ENCODE results near the gene TMEM72. TPM values are rescaled to one million over a fixed set of nuclear protein-coding genes. Genes with fewer than 3 reads are reported as not detected.
A peak's percentile ranks its signal among the peaks of the same experiment; 100 is the strongest.

TMEM72 gene
- total and polyA plus RNA-seq, 2 donors (not counting 1 experiment from before 2014, with no cell fraction given) = not detected

- H3K9ac ChIP-seq (ENCODE audit: low read length) = no peak overlapping the region
- TF ChIP-seq, protein P1, sequence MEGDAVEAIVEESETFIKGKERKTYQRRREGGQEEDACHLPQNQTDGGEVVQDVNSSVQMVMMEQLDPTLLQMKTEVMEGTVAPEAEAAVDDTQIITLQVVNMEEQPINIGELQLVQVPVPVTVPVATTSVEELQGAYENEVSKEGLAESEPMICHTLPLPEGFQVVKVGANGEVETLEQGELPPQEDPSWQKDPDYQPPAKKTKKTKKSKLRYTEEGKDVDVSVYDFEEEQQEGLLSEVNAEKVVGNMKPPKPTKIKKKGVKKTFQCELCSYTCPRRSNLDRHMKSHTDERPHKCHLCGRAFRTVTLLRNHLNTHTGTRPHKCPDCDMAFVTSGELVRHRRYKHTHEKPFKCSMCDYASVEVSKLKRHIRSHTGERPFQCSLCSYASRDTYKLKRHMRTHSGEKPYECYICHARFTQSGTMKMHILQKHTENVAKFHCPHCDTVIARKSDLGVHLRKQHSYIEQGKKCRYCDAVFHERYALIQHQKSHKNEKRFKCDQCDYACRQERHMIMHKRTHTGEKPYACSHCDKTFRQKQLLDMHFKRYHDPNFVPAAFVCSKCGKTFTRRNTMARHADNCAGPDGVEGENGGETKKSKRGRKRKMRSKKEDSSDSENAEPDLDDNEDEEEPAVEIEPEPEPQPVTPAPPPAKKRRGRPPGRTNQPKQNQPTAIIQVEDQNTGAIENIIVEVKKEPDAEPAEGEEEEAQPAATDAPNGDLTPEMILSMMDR (IDR thresholded peaks at IDR 0.05) = no peak
- no peak for TF ChIP-seq EZH2 (IDR thresholded peaks at IDR 0.05; ENCODE audit: borderline replicate concordance, insufficient read depth, low read depth, low read length, poor library complexity, severe bottlenecking)
- ATAC-seq (ENCODE audit: low read depth) = no peak
- peak overlapping the region; percentile 31 for H2AFZ ChIP-seq (ENCODE audit: insufficient read depth, low read depth, low read length, poor library complexity, severe bottlenecking)
- H3K4me3 Mint-ChIP-seq = no peak overlapping the region
- no peaks in the 10 kb centered on the region for H3K27me3 Mint-ChIP-seq
- 30% methylated on average over 2 of the region's 8 CpGs for WGBS (ENCODE audit: insufficient coverage)
- peaks cover 63% of the 10 kb centered on the region for H3K4me1 Mint-ChIP-seq
- intact Hi-C loops (cut with micrococcal nuclease) = loop anchor here (1.0 kb wide), 1 partner anchor 9 kb away; no protein-coding TSS in a partner anchor
- peaks cover 46 to 64% of the 10 kb centered on the region in 2 donors for H3K4me1 ChIP-seq (ENCODE audit: control insufficient read depth in 2 of 2, insufficient read depth in 2 of 2, low read length in 2 of 2)
- H3K27ac Mint-ChIP-seq = no peak overlapping the region
- H4K20me1 ChIP-seq (ENCODE audit: control insufficient read depth, insufficient read depth, low read length, poor library complexity, severe bottlenecking) = no peaks in the 10 kb centered on the region
- no peaks in the 10 kb centered on the region for H3K9me3 ChIP-seq (ENCODE audit: control extremely low read depth in 1 of 3, control insufficient read depth in 2 of 3, insufficient read depth in 1 of 3, low read length in 2 of 3)
- POLR2A ChIA-PET = no interaction called here
- H3K9me3 Mint-ChIP-seq (ENCODE audit: insufficient read depth) = no peaks in the 10 kb centered on the region
- no peak overlapping the region for H3K4me3 ChIP-seq (ENCODE audit: control extremely low read depth in 1 of 5, extremely low read depth in 1 of 5, insufficient read depth in 1 of 5, low read depth in 2 of 5, low read length in 4 of 5)
- CTCF ChIA-PET = interaction anchor here (0.7 to 4.2 kb wide), 5 partner anchors 7 to 34 kb away, joined by 3 to 24 read pairs (median 3); partner anchors contain the start of gene DEPP1
- H3K36me3 ChIP-seq (replicated peaks in 1 of 2; ENCODE audit: control extremely low read depth in 1 of 2, control insufficient read depth in 1 of 2, extremely low read depth in 1 of 2, insufficient read depth in 2 of 2, low read length in 1 of 2) = no peaks in the 10 kb centered on the region
- peak overlapping the region; percentile 14 for H3K4me2 ChIP-seq (replicated peaks; ENCODE audit: low read depth, low read length, poor library complexity, severe bottlenecking)
- H3K27ac ChIP-seq (ENCODE audit: low read length in 2 of 2) = no peak overlapping the region
- no peak for DNase-seq
- H3K79me2 ChIP-seq (ENCODE audit: control insufficient read depth, insufficient read depth, low read length) = no peaks in the 10 kb centered on the region
- peaks cover 0 to 2% (median 0%) of the 10 kb centered on the region in 4 experiments for H3K27me3 ChIP-seq (replicated peaks in 1 of 4; ENCODE audit: control extremely low read depth in 1 of 4, control insufficient read depth in 3 of 4, insufficient read depth in 4 of 4, low read length in 3 of 4)
These were observed 55.1 kb downstream of the TMEM72 start for GRCh38 chr10:44966129-44966815.

- Mint-ChIP-seq H3K27ac (no peak overlapping the region), H3K4me1 (peaks cover 64% of the 10 kb centered on the region), H3K4me3 (no peak overlapping the region), H3K27me3 (no peaks in the 10 kb centered on the region), H3K9me3 (ENCODE audit: insufficient read depth) (no peaks in the 10 kb centered on the region)
- Histone ChIP-seq H3K79me2 (ENCODE audit: control insufficient read depth, insufficient read depth, low read length) (no peaks in the 10 kb centered on the region), H3K9ac (ENCODE audit: low read length) (no peak overlapping the region), H4K20me1 (ENCODE audit: control insufficient read depth, insufficient read depth, low read length, poor library complexity, severe bottlenecking) (no peaks in the 10 kb centered on the region), H3K27ac (ENCODE audit: low read length in 2 of 2) (no peak overlapping the region), H3K9me3 (ENCODE audit: control extremely low read depth in 1 of 3, control insufficient read depth in 2 of 3, insufficient read depth in 1 of 3, low read length in 2 of 3) (no peaks in the 10 kb centered on the region), H3K27me3 (replicated peaks in 1 of 4; ENCODE audit: control extremely low read depth in 1 of 4, control insufficient read depth in 3 of 4, insufficient read depth in 4 of 4, low read length in 3 of 4) (no peaks in the 10 kb centered on the region), H3K4me1 (ENCODE audit: control insufficient read depth in 2 of 2, insufficient read depth in 2 of 2, low read length in 2 of 2) (peaks cover 46 to 63% of the 10 kb centered on the region in 2 donors), H2AFZ (ENCODE audit: insufficient read depth, low read depth, low read length, poor library complexity, severe bottlenecking) (peak overlapping the region; percentile 31), H3K36me3 (replicated peaks in 1 of 2; ENCODE audit: control extremely low read depth in 1 of 2, control insufficient read depth in 1 of 2, extremely low read depth in 1 of 2, insufficient read depth in 2 of 2, low read length in 1 of 2) (no peaks in the 10 kb centered on the region), H3K4me2 (replicated peaks; ENCODE audit: low read depth, low read length, poor library complexity, severe bottlenecking) (no peak overlapping the region), H3K4me3 (ENCODE audit: control extremely low read depth in 1 of 5, extremely low read depth in 1 of 5, insufficient read depth in 1 of 5, low read depth in 2 of 5, low read length in 4 of 5) (no peak overlapping the region)
- DNase-seq (no peak), ATAC-seq (ENCODE audit: low read depth) (no peak)
- CTCF ChIA-PET = interaction anchor here (1.5 to 4.2 kb wide), 2 partner anchors 11 to 34 kb away, joined by 3 to 24 read pairs; partner anchors contain the start of gene DEPP1
- TF ChIP-seq, protein P1 (IDR thresholded peaks at IDR 0.05) = peak; percentile 21
- no peak for TF ChIP-seq EZH2 (IDR thresholded peaks at IDR 0.05; ENCODE audit: borderline replicate concordance, insufficient read depth, low read depth, low read length, poor library complexity, severe bottlenecking)
- intact Hi-C loops (cut with micrococcal nuclease) = loop anchor here (1.0 kb wide), 1 partner anchor 8 kb away; no protein-coding TSS in a partner anchor
- WGBS (ENCODE audit: insufficient coverage) = 92% methylated on average over 7 of the region's 8 CpGs
- POLR2A ChIA-PET = no interaction called here
These were observed 55.8 kb downstream of the TMEM72 start for GRCh38 chr10:44966816-44967509.

Measured in B cell (primary cell).